ENCODE measurements around the gene LCA5L.
"Not testable (repeated sequence)": the region's sequence is repeated elsewhere in the genome, so short reads cannot be mapped to it uniquely, and the experiment has no call there.

- TF ChIP-seq, protein P1, sequence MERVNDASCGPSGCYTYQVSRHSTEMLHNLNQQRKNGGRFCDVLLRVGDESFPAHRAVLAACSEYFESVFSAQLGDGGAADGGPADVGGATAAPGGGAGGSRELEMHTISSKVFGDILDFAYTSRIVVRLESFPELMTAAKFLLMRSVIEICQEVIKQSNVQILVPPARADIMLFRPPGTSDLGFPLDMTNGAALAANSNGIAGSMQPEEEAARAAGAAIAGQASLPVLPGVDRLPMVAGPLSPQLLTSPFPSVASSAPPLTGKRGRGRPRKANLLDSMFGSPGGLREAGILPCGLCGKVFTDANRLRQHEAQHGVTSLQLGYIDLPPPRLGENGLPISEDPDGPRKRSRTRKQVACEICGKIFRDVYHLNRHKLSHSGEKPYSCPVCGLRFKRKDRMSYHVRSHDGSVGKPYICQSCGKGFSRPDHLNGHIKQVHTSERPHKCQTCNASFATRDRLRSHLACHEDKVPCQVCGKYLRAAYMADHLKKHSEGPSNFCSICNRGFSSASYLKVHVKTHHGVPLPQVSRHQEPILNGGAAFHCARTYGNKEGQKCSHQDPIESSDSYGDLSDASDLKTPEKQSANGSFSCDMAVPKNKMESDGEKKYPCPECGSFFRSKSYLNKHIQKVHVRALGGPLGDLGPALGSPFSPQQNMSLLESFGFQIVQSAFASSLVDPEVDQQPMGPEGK (CRISPR knock-in tag; IDR thresholded peaks at IDR 0.05; ENCODE audit: borderline replicate concordance), result not testable (repeated sequence)
- TF ChIP-seq, protein P2, sequence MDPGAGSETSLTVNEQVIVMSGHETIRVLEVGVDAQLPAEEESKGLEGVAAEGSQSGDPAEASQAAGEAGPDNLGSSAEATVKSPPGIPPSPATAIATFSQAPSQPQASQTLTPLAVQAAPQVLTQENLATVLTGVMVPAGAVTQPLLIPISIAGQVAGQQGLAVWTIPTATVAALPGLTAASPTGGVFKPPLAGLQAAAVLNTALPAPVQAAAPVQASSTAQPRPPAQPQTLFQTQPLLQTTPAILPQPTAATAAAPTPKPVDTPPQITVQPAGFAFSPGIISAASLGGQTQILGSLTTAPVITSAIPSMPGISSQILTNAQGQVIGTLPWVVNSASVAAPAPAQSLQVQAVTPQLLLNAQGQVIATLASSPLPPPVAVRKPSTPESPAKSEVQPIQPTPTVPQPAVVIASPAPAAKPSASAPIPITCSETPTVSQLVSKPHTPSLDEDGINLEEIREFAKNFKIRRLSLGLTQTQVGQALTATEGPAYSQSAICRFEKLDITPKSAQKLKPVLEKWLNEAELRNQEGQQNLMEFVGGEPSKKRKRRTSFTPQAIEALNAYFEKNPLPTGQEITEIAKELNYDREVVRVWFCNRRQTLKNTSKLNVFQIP (CRISPR knock-in tag; IDR thresholded peaks at IDR 0.05; ENCODE audit: borderline replicate concordance, low read depth), result not testable (repeated sequence)
- not testable (repeated sequence) for TF ChIP-seq ZFP3 (CRISPR knock-in tag; IDR thresholded peaks at IDR 0.05); ZC3H10 (CRISPR knock-in tag; IDR thresholded peaks at IDR 0.05); ARNTL (CRISPR knock-in tag; IDR thresholded peaks at IDR 0.05; ENCODE audit: borderline replicate concordance, low read depth); BACH2 (CRISPR knock-in tag; IDR thresholded peaks at IDR 0.05; ENCODE audit: borderline replicate concordance); TOX (CRISPR knock-in tag; IDR thresholded peaks at IDR 0.05; ENCODE audit: borderline replicate concordance); TCF4 (CRISPR knock-in tag; IDR thresholded peaks at IDR 0.05; ENCODE audit: borderline replicate concordance); CSDC2 (CRISPR knock-in tag; IDR thresholded peaks at IDR 0.05); ZFP30 (CRISPR knock-in tag; IDR thresholded peaks at IDR 0.05); GLIS3 (CRISPR knock-in tag; IDR thresholded peaks at IDR 0.05)
- TF ChIP-seq, protein P3, sequence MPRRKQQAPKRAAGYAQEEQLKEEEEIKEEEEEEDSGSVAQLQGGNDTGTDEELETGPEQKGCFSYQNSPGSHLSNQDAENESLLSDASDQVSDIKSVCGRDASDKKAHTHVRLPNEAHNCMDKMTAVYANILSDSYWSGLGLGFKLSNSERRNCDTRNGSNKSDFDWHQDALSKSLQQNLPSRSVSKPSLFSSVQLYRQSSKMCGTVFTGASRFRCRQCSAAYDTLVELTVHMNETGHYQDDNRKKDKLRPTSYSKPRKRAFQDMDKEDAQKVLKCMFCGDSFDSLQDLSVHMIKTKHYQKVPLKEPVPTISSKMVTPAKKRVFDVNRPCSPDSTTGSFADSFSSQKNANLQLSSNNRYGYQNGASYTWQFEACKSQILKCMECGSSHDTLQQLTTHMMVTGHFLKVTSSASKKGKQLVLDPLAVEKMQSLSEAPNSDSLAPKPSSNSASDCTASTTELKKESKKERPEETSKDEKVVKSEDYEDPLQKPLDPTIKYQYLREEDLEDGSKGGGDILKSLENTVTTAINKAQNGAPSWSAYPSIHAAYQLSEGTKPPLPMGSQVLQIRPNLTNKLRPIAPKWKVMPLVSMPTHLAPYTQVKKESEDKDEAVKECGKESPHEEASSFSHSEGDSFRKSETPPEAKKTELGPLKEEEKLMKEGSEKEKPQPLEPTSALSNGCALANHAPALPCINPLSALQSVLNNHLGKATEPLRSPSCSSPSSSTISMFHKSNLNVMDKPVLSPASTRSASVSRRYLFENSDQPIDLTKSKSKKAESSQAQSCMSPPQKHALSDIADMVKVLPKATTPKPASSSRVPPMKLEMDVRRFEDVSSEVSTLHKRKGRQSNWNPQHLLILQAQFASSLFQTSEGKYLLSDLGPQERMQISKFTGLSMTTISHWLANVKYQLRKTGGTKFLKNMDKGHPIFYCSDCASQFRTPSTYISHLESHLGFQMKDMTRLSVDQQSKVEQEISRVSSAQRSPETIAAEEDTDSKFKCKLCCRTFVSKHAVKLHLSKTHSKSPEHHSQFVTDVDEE (CRISPR knock-in tag; IDR thresholded peaks at IDR 0.05), result not testable (repeated sequence)
- TF ChIP-seq, protein P4, sequence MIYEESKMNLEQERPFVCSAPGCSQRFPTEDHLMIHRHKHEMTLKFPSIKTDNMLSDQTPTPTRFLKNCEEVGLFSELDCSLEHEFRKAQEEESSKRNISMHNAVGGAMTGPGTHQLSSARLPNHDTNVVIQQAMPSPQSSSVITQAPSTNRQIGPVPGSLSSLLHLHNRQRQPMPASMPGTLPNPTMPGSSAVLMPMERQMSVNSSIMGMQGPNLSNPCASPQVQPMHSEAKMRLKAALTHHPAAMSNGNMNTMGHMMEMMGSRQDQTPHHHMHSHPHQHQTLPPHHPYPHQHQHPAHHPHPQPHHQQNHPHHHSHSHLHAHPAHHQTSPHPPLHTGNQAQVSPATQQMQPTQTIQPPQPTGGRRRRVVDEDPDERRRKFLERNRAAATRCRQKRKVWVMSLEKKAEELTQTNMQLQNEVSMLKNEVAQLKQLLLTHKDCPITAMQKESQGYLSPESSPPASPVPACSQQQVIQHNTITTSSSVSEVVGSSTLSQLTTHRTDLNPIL (CRISPR knock-in tag; IDR thresholded peaks at IDR 0.05; ENCODE audit: low read depth), result not testable (repeated sequence)
Observed at GRCh38 chr21:39369896-39370288, 75.7 kb downstream of the LCA5L start.
